ENCODE measurements around the gene ASTN2.

ASTN2 gene

GRCh38 chr9:117415358-117415914 lies 579 bp upstream of the ASTN2 start:
- DNase-seq (ENCODE audit: low spot score): no peak

GRCh38 chr9:117414220-117414905 lies 494 bp downstream of the ASTN2 start:
- DNase-seq (ENCODE audit: low spot score): no peak

GRCh38 chr9:117413346-117414219 lies 1.3 kb downstream of the ASTN2 start:
- no peak for DNase-seq (ENCODE audit: low spot score)

GRCh38 chr9:117412841-117413240 lies 2.0 kb downstream of the ASTN2 start:
- DNase-seq (ENCODE audit: low spot score): no peak

- no peak for DNase-seq (ENCODE audit: low spot score)
Observed at GRCh38 chr9:117412006-117412715, 2.7 kb downstream of the ASTN2 start.

GRCh38 chr9:117411547-117411946 lies 3.3 kb downstream of the ASTN2 start:
- no peak for DNase-seq (ENCODE audit: low spot score)

GRCh38 chr9:117409321-117409720 lies 5.5 kb downstream of the ASTN2 start:
- no peak for DNase-seq (ENCODE audit: low spot score)

GRCh38 chr9:117407436-117408022 lies 7.3 kb downstream of the ASTN2 start:
- no peak for DNase-seq (ENCODE audit: low spot score)

GRCh38 chr9:117405950-117406705 lies 8.7 kb downstream of the ASTN2 start:
- DNase-seq (ENCODE audit: low spot score): no peak

GRCh38 chr9:117403848-117404247 lies 11.0 kb downstream of the ASTN2 start:
- no peak for DNase-seq (ENCODE audit: low spot score)

- no peak for DNase-seq (ENCODE audit: low spot score)
Observed at GRCh38 chr9:117403403-117403811, 11.4 kb downstream of the ASTN2 start.

- no peak for DNase-seq (ENCODE audit: low spot score)
Observed at GRCh38 chr9:117400171-117400570, 14.7 kb downstream of the ASTN2 start.

- no peak for DNase-seq (ENCODE audit: low spot score)
Observed at GRCh38 chr9:117395151-117395650, 19.7 kb downstream of the ASTN2 start.

- DNase-seq (ENCODE audit: low spot score): no peak
Observed at GRCh38 chr9:117394655-117395054, 20.2 kb downstream of the ASTN2 start.

GRCh38 chr9:117392992-117393391 lies 21.9 kb downstream of the ASTN2 start:
- DNase-seq (ENCODE audit: low spot score): no peak

GRCh38 chr9:117387422-117387821 lies 27.4 kb downstream of the ASTN2 start:
- DNase-seq (ENCODE audit: low spot score): no peak

- DNase-seq (ENCODE audit: low spot score): no peak
Observed at GRCh38 chr9:117379341-117379740, 35.5 kb downstream of the ASTN2 start.

GRCh38 chr9:117377046-117377445 lies 37.8 kb downstream of the ASTN2 start:
- DNase-seq (ENCODE audit: low spot score): no peak

- no peak for DNase-seq (ENCODE audit: low spot score)
Observed at GRCh38 chr9:117375956-117376355, 38.9 kb downstream of the ASTN2 start.

- DNase-seq (ENCODE audit: low spot score): no peak
Observed at GRCh38 chr9:117374076-117374725, 40.7 kb downstream of the ASTN2 start.

Data from RKO (cell line).